Midbrain (tissue), 1 donor: ENCODE results near the gene FDCSP.
"Not testable (repeated sequence)": the region's sequence is repeated elsewhere in the genome, so short reads cannot be mapped to it uniquely, and the experiment has no call there.

ENCODE experiments used
- DNase-seq: peaks from one replicate; lab custom pipeline; 2025; lab: John Stamatoyannopoulos, UW

The FDCSP gene

GRCh38 chr4:70239131-70239883 is 13.4 kb downstream of the FDCSP start:
- DNase-seq: no peak

DNA sequence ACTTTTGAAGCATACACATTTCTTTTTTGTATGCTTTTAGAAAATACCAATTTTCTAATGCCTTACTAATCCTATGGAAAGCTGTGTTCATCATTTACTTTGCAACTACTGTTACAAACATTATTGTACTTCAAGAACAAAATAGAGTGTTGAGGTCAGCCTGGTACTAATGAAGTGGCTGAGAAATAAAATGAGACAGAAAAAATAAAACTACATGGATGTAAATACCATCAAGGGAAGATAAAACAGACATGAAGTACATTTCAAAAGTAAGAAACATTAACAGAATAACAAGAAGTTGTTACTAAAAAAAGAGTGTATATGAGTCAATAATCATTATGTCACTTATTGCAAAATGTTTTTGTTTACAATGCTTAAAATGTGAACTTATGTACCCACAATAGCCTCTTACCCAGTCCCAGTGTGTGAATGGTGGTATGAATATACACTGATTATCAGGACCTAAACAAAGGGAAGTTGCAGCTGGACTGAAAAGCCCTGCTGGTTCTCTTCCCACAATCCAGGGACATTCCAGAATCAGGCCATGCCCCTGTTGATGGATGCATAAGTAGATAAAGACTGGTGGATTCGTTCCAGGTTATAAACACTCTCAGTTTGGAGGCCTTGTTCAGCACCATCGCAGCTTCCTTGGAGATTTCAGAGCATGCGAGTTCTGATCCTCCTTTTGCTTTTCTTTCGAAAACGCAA is 14.1 kb downstream of the FDCSP start:
- DNase-seq: no peak

DNA sequence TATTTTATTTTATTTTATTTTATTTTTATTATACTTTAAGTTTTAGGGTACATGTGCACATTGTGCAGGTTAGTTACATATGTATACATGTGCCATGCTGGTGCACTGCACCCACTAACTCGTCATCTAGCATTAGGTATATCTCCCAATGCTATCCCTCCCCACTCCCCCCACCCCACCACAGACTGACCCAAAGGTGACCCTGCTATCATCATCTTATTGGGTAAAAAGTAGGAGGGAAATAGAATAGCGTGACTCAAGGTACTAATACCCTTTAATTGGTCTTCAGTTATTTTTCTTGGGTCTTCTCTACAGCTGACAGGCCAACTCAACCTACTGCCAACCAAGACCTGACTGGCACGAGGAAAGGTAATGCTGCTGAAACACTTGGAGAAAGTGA is 16.4 kb downstream of the FDCSP start, which contains the start of gene CSN3:
Gene CSN3 (plus strand): TSS at position 301 of the 400 bp plus-strand sequence. CDS start 2,223 bp downstream, outside the sequence.
- not testable (repeated sequence) for DNase-seq

- no peak for DNase-seq
Measured at GRCh38 chr4:70243091-70243490, 17.2 kb downstream of the FDCSP start.

DNA sequence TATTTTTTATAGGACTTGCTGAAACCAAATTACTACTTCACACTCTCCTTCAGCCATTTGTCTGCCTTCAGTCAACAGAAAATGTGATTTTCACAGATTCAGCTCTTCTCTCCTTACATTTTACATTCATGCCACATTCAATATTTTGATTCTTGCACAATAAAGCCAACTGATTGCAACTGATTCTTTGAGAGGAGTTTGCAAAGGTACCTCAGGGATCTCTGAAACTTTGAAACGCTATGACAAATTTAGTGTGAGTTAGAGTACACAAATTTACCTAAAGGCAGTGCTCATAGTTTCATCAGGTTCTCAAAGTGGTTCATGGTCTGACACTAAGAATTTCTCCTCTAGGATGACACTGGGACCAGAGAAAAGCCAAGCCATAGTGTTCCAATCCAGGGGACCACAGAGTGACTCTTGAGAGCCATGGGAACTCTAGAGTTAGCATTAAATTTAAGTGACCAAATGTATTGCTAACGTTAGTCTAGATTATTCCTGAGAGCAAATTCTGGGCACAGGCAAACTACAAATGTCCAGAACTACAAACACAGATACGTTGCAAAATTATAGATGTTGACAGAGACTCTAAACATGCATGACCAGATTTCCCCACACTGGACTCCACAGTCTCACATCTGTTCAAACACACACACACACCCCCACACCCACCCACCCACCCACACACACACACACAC is 25.5 kb downstream of the FDCSP start:
- no peak for DNase-seq

GRCh38 chr4:70251945-70252277 is 26.0 kb downstream of the FDCSP start:
- no peak for DNase-seq

DNA sequence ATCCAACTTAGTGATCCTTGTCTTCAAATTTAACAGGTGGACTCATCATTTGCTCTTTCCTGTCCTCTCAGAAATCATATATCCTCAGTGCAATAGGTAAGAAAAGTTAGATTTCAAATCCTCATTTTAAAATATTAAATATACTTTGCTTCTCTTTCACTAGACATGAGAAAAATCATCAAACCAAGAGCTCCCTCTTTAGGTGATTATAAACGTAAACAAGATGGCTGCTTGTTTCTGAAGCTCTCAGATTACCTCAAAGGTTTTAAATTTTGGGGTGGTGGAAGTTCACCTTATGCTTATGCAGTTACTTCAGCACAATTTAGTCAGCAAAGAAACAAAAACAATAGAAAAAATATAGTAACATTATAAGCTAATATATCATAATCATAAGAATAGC is 43.8 kb downstream of the FDCSP start:
- no peak for DNase-seq

- DNase-seq: peak; percentile 10
Measured at GRCh38 chr4:70277121-70277520, 51.2 kb downstream of the FDCSP start.

DNA sequence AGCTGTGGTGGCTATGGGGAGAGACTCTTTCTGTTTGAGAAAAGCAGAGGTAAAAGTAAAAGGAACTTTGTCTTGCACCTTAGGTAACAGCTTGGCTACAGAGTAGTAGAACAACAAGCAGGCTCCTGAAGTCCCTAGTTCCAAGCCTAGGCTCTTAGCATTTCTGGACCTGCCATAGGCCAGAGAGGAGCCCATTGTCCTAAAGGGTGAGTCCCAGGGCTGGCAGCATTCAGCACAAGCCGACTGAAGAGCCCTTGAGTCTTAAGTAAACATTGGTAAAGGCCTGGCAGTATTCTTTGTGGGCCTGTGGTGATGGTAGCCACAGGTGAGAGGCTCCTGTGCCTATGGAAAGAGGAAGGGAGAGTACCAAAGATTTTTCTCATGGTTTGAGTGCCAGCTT is 54.6 kb downstream of the FDCSP start:
- DNase-seq: no peak
